NB4 (cell line): ENCODE data around the gene HNF1A.

Experiments
- CTCF ChIP-seq: IDR thresholded peaks from one replicate; pipeline ENCODE4 v1.5.1; 2012; ENCODE audit warnings: low read depth, low read length
- MAX ChIP-seq: IDR thresholded peaks from 2 replicates; pipeline ENCODE4 v1.6.1; 2011; ENCODE audit warnings: low read depth, low read length
- MYC ChIP-seq: IDR thresholded peaks from 2 replicates; pipeline ENCODE4 v1.6.1; 2011; ENCODE audit warnings: low read depth, low read length
- POLR2A ChIP-seq: IDR thresholded peaks from 2 replicates; pipeline ENCODE4 v1.6.1; 2011; ENCODE audit warnings: mild to moderate bottlenecking; ENCODE audit not compliant: insufficient read length; ENCODE audit errors: extremely low read depth

GRCh38 chr12:120979862-120980696, 1.7 kb downstream of the HNF1A start:
- TF ChIP-seq CTCF (no peak), MYC (no peak), POLR2A (no peak), MAX (no peak)
